ENCODE data around the gene HERC3. TPM values are rescaled to one million over a fixed set of nuclear protein-coding genes. Genes with fewer than 3 reads are reported as not detected.

HERC3 gene
- total and polyA plus RNA-seq, 2 of the 13 experiments (the other 11 are each of a cell fraction or from before 2014, with no cell fraction given): 3.8 to 6.2 TPM

- no peak for TF ChIP-seq SNAPC4 (CRISPR knock-in tag; IDR thresholded peaks at IDR 0.05)
- peak; percentile 47 for TF ChIP-seq ASH2L (IDR thresholded peaks at IDR 0.05; ENCODE audit: insufficient read length, low read depth, low read length)
- peak; percentile 76 for TF ChIP-seq PBX3 (CRISPR knock-in tag; IDR thresholded peaks at IDR 0.05; ENCODE audit: borderline replicate concordance)
- TF ChIP-seq SMAD3 (CRISPR knock-in tag; IDR thresholded peaks at IDR 0.05): no peak
- TF ChIP-seq ZNF441 (CRISPR knock-in tag; IDR thresholded peaks at IDR 0.05; ENCODE audit: borderline replicate concordance): no peak
- TF ChIP-seq, protein P1, sequence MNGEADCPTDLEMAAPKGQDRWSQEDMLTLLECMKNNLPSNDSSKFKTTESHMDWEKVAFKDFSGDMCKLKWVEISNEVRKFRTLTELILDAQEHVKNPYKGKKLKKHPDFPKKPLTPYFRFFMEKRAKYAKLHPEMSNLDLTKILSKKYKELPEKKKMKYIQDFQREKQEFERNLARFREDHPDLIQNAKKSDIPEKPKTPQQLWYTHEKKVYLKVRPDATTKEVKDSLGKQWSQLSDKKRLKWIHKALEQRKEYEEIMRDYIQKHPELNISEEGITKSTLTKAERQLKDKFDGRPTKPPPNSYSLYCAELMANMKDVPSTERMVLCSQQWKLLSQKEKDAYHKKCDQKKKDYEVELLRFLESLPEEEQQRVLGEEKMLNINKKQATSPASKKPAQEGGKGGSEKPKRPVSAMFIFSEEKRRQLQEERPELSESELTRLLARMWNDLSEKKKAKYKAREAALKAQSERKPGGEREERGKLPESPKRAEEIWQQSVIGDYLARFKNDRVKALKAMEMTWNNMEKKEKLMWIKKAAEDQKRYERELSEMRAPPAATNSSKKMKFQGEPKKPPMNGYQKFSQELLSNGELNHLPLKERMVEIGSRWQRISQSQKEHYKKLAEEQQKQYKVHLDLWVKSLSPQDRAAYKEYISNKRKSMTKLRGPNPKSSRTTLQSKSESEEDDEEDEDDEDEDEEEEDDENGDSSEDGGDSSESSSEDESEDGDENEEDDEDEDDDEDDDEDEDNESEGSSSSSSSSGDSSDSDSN (CRISPR knock-in tag; IDR thresholded peaks at IDR 0.05): peak; percentile 69; the same call in 1 of the 2 replicates
- TF ChIP-seq ATF7-NPFF (CRISPR knock-in tag; IDR thresholded peaks at IDR 0.05; ENCODE audit: low read depth): peak; percentile 31; the same call in 1 of the 2 replicates
- TF ChIP-seq, protein P2, sequence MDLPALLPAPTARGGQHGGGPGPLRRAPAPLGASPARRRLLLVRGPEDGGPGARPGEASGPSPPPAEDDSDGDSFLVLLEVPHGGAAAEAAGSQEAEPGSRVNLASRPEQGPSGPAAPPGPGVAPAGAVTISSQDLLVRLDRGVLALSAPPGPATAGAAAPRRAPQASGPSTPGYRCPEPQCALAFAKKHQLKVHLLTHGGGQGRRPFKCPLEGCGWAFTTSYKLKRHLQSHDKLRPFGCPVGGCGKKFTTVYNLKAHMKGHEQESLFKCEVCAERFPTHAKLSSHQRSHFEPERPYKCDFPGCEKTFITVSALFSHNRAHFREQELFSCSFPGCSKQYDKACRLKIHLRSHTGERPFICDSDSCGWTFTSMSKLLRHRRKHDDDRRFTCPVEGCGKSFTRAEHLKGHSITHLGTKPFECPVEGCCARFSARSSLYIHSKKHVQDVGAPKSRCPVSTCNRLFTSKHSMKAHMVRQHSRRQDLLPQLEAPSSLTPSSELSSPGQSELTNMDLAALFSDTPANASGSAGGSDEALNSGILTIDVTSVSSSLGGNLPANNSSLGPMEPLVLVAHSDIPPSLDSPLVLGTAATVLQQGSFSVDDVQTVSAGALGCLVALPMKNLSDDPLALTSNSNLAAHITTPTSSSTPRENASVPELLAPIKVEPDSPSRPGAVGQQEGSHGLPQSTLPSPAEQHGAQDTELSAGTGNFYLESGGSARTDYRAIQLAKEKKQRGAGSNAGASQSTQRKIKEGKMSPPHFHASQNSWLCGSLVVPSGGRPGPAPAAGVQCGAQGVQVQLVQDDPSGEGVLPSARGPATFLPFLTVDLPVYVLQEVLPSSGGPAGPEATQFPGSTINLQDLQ (CRISPR knock-in tag; IDR thresholded peaks at IDR 0.05): no peak
- TF ChIP-seq ZNF598 (CRISPR knock-in tag; IDR thresholded peaks at IDR 0.05; ENCODE audit: borderline replicate concordance): no peak
Observed at GRCh38 chr4:88591787-88592599, at the start of gene HERC3 (continued).
